Smooth muscle cell (in vitro differentiated cells): ENCODE results near the gene TOM1L2. TPM values are rescaled to one million over a fixed set of nuclear protein-coding genes. Genes with fewer than 3 reads are reported as not detected.

Source experiments
- DNase-seq: peaks from one replicate; lab custom pipeline; 2025; ENCODE audit not compliant: unreplicated experiment; lab: John Stamatoyannopoulos, UW
- H2AFZ ChIP-seq: fragments of 200-600 bp; sonication (generic); 2 replicates; pipeline ENCODE4 v1.6.0; 2016; ENCODE audit warnings: antibody characterized with exemption, low read depth, mild to moderate bottlenecking
- H3F3A ChIP-seq: fragments of 200-600 bp; sonication (generic); 2 replicates; pipeline ENCODE4 v1.6.0; 2017; ENCODE audit warnings: antibody characterized with exemption, low read depth
- H3K27ac ChIP-seq: fragments of 200-600 bp; sonication (generic); 2 replicates; pipeline ENCODE4 v1.5.1; 2016; ENCODE audit warnings: low read depth, mild to moderate bottlenecking
- H3K27me3 ChIP-seq: fragments of 200-600 bp; sonication (generic); 2 replicates; pipeline ENCODE4 v1.6.1; 2016; ENCODE audit warnings: low read depth, mild to moderate bottlenecking
- H3K36me3 ChIP-seq: fragments of 200-600 bp; sonication (generic); 2 replicates; pipeline ENCODE4 v1.5.1; 2016; ENCODE audit warnings: low read depth
- H3K4me1 ChIP-seq: fragments of 200-600 bp; sonication (generic); 2 replicates; pipeline ENCODE4 v1.5.1; 2016; ENCODE audit warnings: low read depth
- H3K4me2 ChIP-seq: fragments of 200-600 bp; sonication (generic); 2 replicates; pipeline ENCODE4 v1.6.0; 2016; ENCODE audit warnings: mild to moderate bottlenecking
- H3K4me3 ChIP-seq: fragments of 200-600 bp; sonication (generic); 2 replicates; pipeline ENCODE4 v1.5.1; 2016; ENCODE audit warnings: mild to moderate bottlenecking
- H3K79me2 ChIP-seq: fragments of 200-600 bp; sonication (generic); 2 replicates; pipeline ENCODE4 v1.6.0; 2016; ENCODE audit warnings: low read depth, mild to moderate bottlenecking
- H3K9ac ChIP-seq: fragments of 200-600 bp; sonication (generic); 2 replicates; pipeline ENCODE4 v1.6.0; 2016; ENCODE audit warnings: low read depth
- H3K9me3 ChIP-seq: fragments of 200-600 bp; sonication (generic); replicated peaks from 2 replicates; pipeline ENCODE4 v1.5.1; 2016; ENCODE audit warnings: low read depth
- H4K20me1 ChIP-seq: fragments of 200-600 bp; sonication (generic); 2 replicates; pipeline ENCODE4 v1.6.0; 2016; ENCODE audit warnings: low read depth
- CTCF ChIP-seq: fragments of 200-600 bp; sonication (generic); IDR thresholded peaks from 2 replicates; pipeline ENCODE4 v1.5.1; 2017; ENCODE audit warnings: borderline replicate concordance, mild to moderate bottlenecking, antibody characterized with exemption; ENCODE audit not compliant: insufficient read depth, poor library complexity, severe bottlenecking
- WGBS: methylation state at CpG from one replicate; pipeline ENCODE4 v1.1.7; 2016; ENCODE audit warnings: low lambda C conversion rate; 5-methylcytosine and 5-hydroxymethylcytosine counted together
- polyA plus RNA-seq: library from polyadenylated mRNA; unstranded; fragments of >200 nt; fragmentation: Nextera tagmentation; extraction: Ambion mirVana; gene quantifications from 2 replicates; pipeline ENCODE4 v1.2.1, GENCODE V29; 2016
- total RNA-seq: library from RNA; depleted of rRNA; stranded (reverse); fragments of >200 nt; gene quantifications from 2 replicates; pipeline ENCODE4 v1.2.3, GENCODE V29; 2014

Gene TOM1L2
- total and polyA plus RNA-seq, 2 experiments from 2014 or later = 20.3 to 27.0 TPM

GRCh38 chr17:17813055-17813724 is 159.0 kb downstream of the TOM1L2 start:
- no peak overlapping the region for H2AFZ ChIP-seq
- WGBS = 98% methylated on average over 25 of the region's 25 CpGs
- H4K20me1 ChIP-seq = peaks cover 40% of the 10 kb centered on the region
- no peak overlapping the region for H3K4me3 ChIP-seq
- H3F3A ChIP-seq = peaks cover 31% of the 10 kb centered on the region
- no peaks in the 10 kb centered on the region for H3K79me2 ChIP-seq
- no peaks in the 10 kb centered on the region for H3K9me3 ChIP-seq
- no peak overlapping the region for H3K27ac ChIP-seq
- peaks cover 32% of the 10 kb centered on the region for H3K4me1 ChIP-seq
- no peaks in the 10 kb centered on the region for H3K27me3 ChIP-seq
- no peak overlapping the region for H3K4me2 ChIP-seq
- H3K36me3 ChIP-seq = no peaks in the 10 kb centered on the region
- DNase-seq = no peak
- no peak overlapping the region for H3K9ac ChIP-seq
- no peak for TF ChIP-seq CTCF

- Histone ChIP-seq H3K4me1 (peaks cover 32% of the 10 kb centered on the region), H3K36me3 (no peaks in the 10 kb centered on the region), H3F3A (peaks cover 31% of the 10 kb centered on the region), H3K27me3 (no peaks in the 10 kb centered on the region), H3K4me2 (no peak overlapping the region), H3K4me3 (no peak overlapping the region), H3K9ac (no peak overlapping the region), H4K20me1 (peaks cover 34% of the 10 kb centered on the region), H3K27ac (peak overlapping the region; percentile 38), H3K9me3 (no peaks in the 10 kb centered on the region), H2AFZ (no peak overlapping the region), H3K79me2 (no peaks in the 10 kb centered on the region)
- WGBS = 68% methylated on average over 58 of the region's 59 CpGs
- TF ChIP-seq CTCF = peak; percentile 100
- peak; percentile 68 for DNase-seq
Observed at GRCh38 chr17:17812211-17813054, 159.8 kb downstream of the TOM1L2 start.

- WGBS = 34% methylated on average over 15 of the region's 15 CpGs
- no peak overlapping the region for H3K4me2 ChIP-seq
- no peak for DNase-seq
Observed at GRCh38 chr17:17811381-17812210, 160.6 kb downstream of the TOM1L2 start.

More at GRCh38 chr17:17811381-17812210, 160.6 kb downstream of the TOM1L2 start:
- no peaks in the 10 kb centered on the region for H3K36me3 ChIP-seq
- H4K20me1 ChIP-seq = peaks cover 37% of the 10 kb centered on the region
- H3K27ac ChIP-seq = peak overlapping the region; percentile 38
- H3K9me3 ChIP-seq = no peaks in the 10 kb centered on the region
- no peak for TF ChIP-seq CTCF
- H2AFZ ChIP-seq = no peak overlapping the region
- H3F3A ChIP-seq = peaks cover 31% of the 10 kb centered on the region
- H3K4me1 ChIP-seq = peaks cover 32% of the 10 kb centered on the region
- no peaks in the 10 kb centered on the region for H3K79me2 ChIP-seq
- no peaks in the 10 kb centered on the region for H3K27me3 ChIP-seq
- no peak overlapping the region for H3K4me3 ChIP-seq
- no peak overlapping the region for H3K9ac ChIP-seq
